Astrocyte (in vitro differentiated cells and primary cell): ENCODE data around the gene PLEKHN1. TPM values are rescaled to one million over a fixed set of nuclear protein-coding genes. Genes with fewer than 3 reads are reported as not detected.

Source experiments
- DNase-seq: peaks from one replicate; pipeline ENCODE4 v3.0.0-alpha.2; 2010; ENCODE audit warnings: low read depth
- FAIRE-seq: peaks from 2 replicates; lab custom pipeline; 2011; peaks lifted over from hg19 to GRCh38; lab: Jason Lieb, UNC
- H2AFZ ChIP-seq: 2 replicates; pipeline ENCODE4 v1.6.0; 2012; ENCODE audit warnings: low read depth, low read length, inconsistent platforms
- H3K27ac ChIP-seq: 2 replicates; pipeline ENCODE4 v1.5.1; 2011; ENCODE audit warnings: low read depth, low read length, inconsistent platforms
- H3K27me3 ChIP-seq: 2 replicates; pipeline ENCODE4 v1.6.0; 2011; ENCODE audit warnings: low read length, inconsistent platforms; ENCODE audit not compliant: insufficient read depth
- H3K36me3 ChIP-seq: 2 replicates; pipeline ENCODE4 v1.5.1; 2011; ENCODE audit warnings: low read length, inconsistent platforms; ENCODE audit not compliant: insufficient read depth
- H3K4me1 ChIP-seq: 2 replicates; pipeline ENCODE4 v1.5.1; 2011; ENCODE audit warnings: low read length, inconsistent platforms; ENCODE audit not compliant: insufficient read depth
- H3K4me2 ChIP-seq: 2 replicates; pipeline ENCODE4 v1.6.0; 2012; ENCODE audit warnings: low read length, inconsistent platforms
- H3K4me3 ChIP-seq: 2 replicates; pipeline ENCODE4 v1.5.1; 2011; ENCODE audit warnings: low read depth, mild to moderate bottlenecking, low read length, inconsistent platforms; ENCODE audit not compliant: insufficient read depth
- H3K79me2 ChIP-seq: 2 replicates; pipeline ENCODE4 v1.6.0; 2012; ENCODE audit warnings: mild to moderate bottlenecking, low read length, inconsistent platforms; ENCODE audit not compliant: insufficient read depth
- H3K9ac ChIP-seq: 2 replicates; pipeline ENCODE4 v1.6.0; 2012; ENCODE audit warnings: mild to moderate bottlenecking, low read length, inconsistent platforms
- H3K9me3 ChIP-seq: 2 replicates; pipeline ENCODE4 v1.5.1; 2012; ENCODE audit warnings: low read depth, mild to moderate bottlenecking, low read length, inconsistent platforms; ENCODE audit not compliant: insufficient read depth
- H4K20me1 ChIP-seq: 2 replicates; pipeline ENCODE4 v1.6.0; 2012; ENCODE audit warnings: low read length, inconsistent platforms; ENCODE audit not compliant: insufficient read depth
- H3K27ac Mint-ChIP-seq: one replicate; pipeline ENCODE4 v1.8.0; 2021; ENCODE audit warnings: mild to moderate bottlenecking, mixed read lengths; ENCODE audit not compliant: unreplicated experiment
- H3K27me3 Mint-ChIP-seq: one replicate; pipeline ENCODE4 v1.8.0; 2021; ENCODE audit warnings: low read depth, mixed read lengths; ENCODE audit not compliant: unreplicated experiment
- H3K36me3 Mint-ChIP-seq: one replicate; pipeline ENCODE4 v1.8.0; 2021; ENCODE audit warnings: low read depth, mixed read lengths; ENCODE audit not compliant: unreplicated experiment
- H3K4me1 Mint-ChIP-seq: one replicate; pipeline ENCODE4 v1.8.0; 2021; ENCODE audit warnings: low read depth, mixed read lengths; ENCODE audit not compliant: unreplicated experiment
- H3K4me3 Mint-ChIP-seq: one replicate; pipeline ENCODE4 v1.8.0; 2021; ENCODE audit warnings: mild to moderate bottlenecking, moderate library complexity, mixed read lengths; ENCODE audit not compliant: unreplicated experiment
- H3K9me3 Mint-ChIP-seq: one replicate; pipeline ENCODE4 v1.8.0; 2021; ENCODE audit warnings: mild to moderate bottlenecking, mixed read lengths; ENCODE audit not compliant: unreplicated experiment
- EZH2 ChIP-seq: IDR thresholded peaks from 2 replicates; pipeline ENCODE4 v1.6.1; 2012; ENCODE audit warnings: mild to moderate bottlenecking, low read length, inconsistent platforms; ENCODE audit not compliant: insufficient read depth
- total RNA-seq: library from RNA; stranded (reverse); gene quantifications from 2 replicates; pipeline ENCODE4 v1.2.1, GENCODE V29; 2021
- TF ChIP-seq, protein P1 (sequence below): IDR thresholded peaks from 2 replicates; pipeline ENCODE4 v1.5.1; 2011; ENCODE audit warnings: low read depth, mild to moderate bottlenecking, inconsistent platforms, low read length, moderate library complexity; ENCODE audit not compliant: insufficient read depth

Gene PLEKHN1
- total RNA-seq, 1 donor from 2014 or later = 2.4 TPM

DNA sequence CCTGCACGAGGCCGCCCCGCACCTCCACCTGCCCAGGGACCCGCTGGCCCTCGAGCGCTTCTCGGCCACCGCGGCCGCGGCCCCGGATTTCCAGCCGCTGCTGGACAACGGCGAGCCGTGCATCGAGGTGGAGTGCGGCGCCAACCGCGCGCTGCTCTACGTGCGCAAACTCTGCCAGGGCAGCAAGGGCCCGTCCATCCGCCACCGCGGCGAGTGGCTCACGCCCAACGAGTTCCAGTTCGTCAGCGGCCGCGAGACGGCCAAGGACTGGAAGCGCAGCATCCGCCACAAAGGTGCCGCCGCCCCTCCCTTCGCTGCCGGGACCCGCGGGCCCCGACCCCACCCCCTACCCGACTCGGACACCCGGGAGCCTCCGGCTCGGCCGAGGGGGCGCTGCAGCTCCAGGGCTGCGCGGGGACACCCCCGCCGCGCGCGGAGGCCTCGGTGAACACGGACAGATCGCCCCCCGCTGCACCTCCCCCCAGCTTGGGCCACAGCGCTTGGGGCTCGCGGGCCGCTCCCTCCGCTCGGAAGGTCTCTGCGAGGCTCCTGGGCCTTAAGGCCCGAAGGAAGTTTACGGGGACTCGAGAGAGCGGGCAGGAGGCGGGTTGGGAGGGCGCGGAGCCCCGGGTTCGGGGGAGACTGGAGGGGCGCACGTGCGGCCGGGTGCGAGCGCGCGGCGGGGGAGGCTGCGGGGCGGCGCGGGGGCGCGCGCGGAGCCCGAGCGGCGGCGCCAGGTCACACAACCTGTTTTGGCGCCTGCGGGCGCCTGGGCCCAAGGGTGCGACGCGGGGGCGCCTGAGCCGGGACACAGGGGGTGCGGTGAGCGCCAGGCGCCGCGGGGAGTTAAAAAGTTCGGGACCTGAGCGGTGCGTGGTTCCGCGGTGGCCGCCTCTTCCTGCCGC lies 41.4 kb upstream of the PLEKHN1 start:
- no peaks in the 10 kb centered on the region for H3K9me3 Mint-ChIP-seq
- H3K27ac Mint-ChIP-seq = no peak overlapping the region
- DNase-seq (peak; percentile 44), FAIRE-seq (no peak)
- peaks cover 15% of the 10 kb centered on the region for H3K27me3 ChIP-seq
- peak overlapping the region; percentile 51 for H3K4me3 ChIP-seq
- peak overlapping the region; percentile 14 for H3K9ac ChIP-seq
- peaks cover 2% of the 10 kb centered on the region for H3K36me3 Mint-ChIP-seq
- peaks cover 23% of the 10 kb centered on the region for H3K4me1 ChIP-seq
- H4K20me1 ChIP-seq = peaks cover 37% of the 10 kb centered on the region
- H3K4me3 Mint-ChIP-seq = peak overlapping the region; percentile 57
- no peaks in the 10 kb centered on the region for H3K36me3 ChIP-seq
- no peaks in the 10 kb centered on the region for H3K9me3 ChIP-seq
- peak; percentile 54 for TF ChIP-seq EZH2
- TF ChIP-seq, protein P1, sequence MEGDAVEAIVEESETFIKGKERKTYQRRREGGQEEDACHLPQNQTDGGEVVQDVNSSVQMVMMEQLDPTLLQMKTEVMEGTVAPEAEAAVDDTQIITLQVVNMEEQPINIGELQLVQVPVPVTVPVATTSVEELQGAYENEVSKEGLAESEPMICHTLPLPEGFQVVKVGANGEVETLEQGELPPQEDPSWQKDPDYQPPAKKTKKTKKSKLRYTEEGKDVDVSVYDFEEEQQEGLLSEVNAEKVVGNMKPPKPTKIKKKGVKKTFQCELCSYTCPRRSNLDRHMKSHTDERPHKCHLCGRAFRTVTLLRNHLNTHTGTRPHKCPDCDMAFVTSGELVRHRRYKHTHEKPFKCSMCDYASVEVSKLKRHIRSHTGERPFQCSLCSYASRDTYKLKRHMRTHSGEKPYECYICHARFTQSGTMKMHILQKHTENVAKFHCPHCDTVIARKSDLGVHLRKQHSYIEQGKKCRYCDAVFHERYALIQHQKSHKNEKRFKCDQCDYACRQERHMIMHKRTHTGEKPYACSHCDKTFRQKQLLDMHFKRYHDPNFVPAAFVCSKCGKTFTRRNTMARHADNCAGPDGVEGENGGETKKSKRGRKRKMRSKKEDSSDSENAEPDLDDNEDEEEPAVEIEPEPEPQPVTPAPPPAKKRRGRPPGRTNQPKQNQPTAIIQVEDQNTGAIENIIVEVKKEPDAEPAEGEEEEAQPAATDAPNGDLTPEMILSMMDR = no peak
- peaks cover 57% of the 10 kb centered on the region for H3K27me3 Mint-ChIP-seq
- H3K79me2 ChIP-seq = no peaks in the 10 kb centered on the region
- peaks cover 4% of the 10 kb centered on the region for H3K4me1 Mint-ChIP-seq
- H2AFZ ChIP-seq = peak overlapping the region; percentile 52
- H3K4me2 ChIP-seq = peak overlapping the region; percentile 85
- H3K27ac ChIP-seq = no peak overlapping the region

DNA sequence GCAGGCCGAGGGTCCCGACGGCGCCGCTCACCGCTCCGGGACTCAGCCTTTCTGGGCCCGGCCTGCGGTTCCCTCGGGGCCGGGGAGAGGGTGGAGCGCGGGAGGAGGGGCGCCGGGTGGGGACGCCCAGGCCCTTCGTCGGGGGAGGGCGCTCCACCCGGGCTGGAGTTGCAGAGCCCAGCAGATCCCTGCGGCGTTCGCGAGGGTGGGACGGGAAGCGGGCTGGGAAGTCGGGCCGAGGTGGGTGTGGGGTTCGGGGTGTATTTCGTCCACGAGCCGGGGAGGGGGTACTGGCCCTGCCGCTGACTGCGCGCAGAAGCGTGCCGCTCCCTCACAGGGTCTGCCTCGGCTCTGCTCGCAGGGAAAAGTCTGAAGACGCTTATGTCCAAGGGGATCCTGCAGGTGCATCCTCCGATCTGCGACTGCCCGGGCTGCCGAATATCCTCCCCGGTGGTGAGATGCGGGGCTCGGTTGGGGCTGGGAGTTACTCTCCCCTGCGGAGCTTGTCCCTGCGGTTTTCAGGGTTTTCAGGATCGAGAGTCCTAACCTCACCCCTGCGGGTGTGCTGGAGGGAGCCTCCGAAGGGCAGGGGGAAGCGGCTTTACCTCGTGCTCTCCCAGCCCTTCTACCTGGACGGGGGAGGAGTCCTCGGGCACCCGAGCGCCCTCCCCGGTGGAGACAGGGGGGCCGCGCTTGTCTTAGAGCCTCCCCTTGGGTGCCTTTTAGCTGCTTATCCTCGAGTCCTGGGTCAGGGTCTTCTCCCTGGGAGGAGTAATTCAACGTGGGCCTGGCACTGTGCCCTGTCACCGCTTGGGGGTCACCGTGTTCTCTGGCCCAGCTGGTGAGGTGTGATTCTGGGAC lies 40.5 kb upstream of the PLEKHN1 start:
- H3K4me2 ChIP-seq = peak overlapping the region; percentile 85
- H3K4me3 ChIP-seq = peak overlapping the region; percentile 51
- Mint-ChIP-seq H3K27ac (no peak overlapping the region), H3K9me3 (no peaks in the 10 kb centered on the region), H3K27me3 (peaks cover 50% of the 10 kb centered on the region), H3K4me3 (peak overlapping the region; percentile 73), H3K36me3 (peaks cover 2% of the 10 kb centered on the region), H3K4me1 (peaks cover under 1% of the 10 kb centered on the region)
- DNase-seq (peak; percentile 49), FAIRE-seq (no peak)
- peaks cover 17% of the 10 kb centered on the region for H3K4me1 ChIP-seq
- peak; percentile 37 for TF ChIP-seq EZH2
- TF ChIP-seq, protein P1 = no peak
- peaks cover 13% of the 10 kb centered on the region for H3K27me3 ChIP-seq
- H3K9ac ChIP-seq = no peak overlapping the region
- H4K20me1 ChIP-seq = peaks cover 37% of the 10 kb centered on the region
- H3K36me3 ChIP-seq = no peaks in the 10 kb centered on the region
- no peak overlapping the region for H3K27ac ChIP-seq
- no peaks in the 10 kb centered on the region for H3K9me3 ChIP-seq
- no peak overlapping the region for H2AFZ ChIP-seq
- H3K79me2 ChIP-seq = no peaks in the 10 kb centered on the region
